IPS DF 19.7 (cell line): ENCODE measurements around the gene RBM4B.

Source experiments
- DNase-seq: peaks from one replicate; pipeline ENCODE4 v3.0.0-alpha.2; 2013; ENCODE audit warnings: low read depth, low spot score

Gene RBM4B

DNA sequence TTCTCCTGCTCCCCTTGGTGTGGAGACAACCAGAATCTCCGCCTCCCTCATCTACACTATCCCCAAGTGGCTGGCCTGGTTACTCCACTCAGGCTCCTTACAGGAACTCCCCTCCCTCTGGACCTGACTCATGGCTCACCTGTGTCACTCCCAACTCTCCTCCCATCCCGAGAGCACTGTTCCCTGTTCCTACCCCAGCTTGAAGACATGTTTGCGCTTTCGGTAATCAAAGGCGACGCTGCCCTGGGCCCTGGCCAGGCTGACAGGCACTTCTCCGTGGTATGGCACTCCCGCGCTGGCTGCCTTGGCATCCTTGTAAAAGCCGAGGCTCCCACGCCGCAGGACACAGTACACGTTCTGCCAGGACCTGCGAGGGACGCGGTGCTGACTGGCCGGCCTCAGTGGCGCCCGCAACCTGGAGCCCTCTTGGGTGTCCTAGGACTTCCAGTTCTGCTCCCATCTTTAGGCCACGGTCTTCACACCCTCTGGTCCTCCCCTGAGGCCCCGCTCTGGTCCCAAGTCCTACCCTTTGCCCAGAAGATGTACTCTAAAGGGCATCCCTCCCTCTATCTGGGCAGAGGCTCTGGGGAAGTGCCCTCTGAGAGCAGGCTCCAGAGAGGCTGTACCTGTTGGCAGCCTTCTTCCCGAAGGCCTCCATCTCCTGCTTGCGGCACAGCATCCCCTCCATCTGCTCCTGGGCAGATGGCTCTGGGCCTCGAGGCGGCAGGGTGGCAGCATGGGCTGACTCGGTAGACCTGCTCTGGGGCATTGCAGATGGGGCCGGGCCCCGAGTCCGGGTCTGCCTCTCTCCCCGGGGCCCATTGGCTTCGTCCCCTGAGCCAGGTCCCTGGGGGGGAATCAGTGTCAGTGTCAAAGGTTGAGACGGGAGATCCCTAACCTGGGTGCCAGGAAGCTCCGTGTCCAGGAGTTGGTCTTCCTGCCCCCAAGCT, 9.4 kb upstream of the RBM4B start:
- no peak for DNase-seq

DNA sequence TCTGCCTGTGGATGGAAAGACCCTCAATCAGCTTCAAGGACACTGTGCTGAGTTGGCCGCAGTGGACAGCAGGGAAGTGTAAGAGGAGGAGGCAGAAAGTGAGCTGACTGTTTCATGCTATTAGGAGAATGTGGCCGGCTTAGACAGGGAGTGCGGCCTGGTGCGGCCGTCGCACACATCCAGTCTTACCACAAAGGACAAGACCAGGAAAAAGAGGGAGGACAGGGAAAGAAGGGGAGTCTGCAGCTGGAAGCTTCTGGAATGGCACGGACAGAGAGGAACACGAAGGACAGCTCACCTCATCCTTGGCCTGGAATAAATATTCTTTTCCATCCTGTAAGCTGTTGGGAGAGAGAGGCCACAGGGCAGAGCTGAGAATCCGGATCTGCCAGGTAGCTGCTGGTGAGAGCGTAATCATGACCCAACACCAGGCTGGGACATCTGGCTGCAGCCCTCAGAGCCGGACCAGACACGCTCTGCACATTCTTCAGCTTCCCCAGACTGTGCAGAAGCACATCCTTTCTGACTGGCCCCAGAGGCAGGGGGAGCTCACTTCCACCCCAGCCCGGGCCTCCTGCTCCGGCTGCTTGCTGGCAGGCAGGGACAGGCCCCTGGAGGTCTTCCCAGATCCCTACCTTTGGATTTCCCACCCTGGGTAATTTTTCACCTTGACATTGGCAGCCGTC, 8.6 kb upstream of the RBM4B start:
- no peak for DNase-seq

DNA sequence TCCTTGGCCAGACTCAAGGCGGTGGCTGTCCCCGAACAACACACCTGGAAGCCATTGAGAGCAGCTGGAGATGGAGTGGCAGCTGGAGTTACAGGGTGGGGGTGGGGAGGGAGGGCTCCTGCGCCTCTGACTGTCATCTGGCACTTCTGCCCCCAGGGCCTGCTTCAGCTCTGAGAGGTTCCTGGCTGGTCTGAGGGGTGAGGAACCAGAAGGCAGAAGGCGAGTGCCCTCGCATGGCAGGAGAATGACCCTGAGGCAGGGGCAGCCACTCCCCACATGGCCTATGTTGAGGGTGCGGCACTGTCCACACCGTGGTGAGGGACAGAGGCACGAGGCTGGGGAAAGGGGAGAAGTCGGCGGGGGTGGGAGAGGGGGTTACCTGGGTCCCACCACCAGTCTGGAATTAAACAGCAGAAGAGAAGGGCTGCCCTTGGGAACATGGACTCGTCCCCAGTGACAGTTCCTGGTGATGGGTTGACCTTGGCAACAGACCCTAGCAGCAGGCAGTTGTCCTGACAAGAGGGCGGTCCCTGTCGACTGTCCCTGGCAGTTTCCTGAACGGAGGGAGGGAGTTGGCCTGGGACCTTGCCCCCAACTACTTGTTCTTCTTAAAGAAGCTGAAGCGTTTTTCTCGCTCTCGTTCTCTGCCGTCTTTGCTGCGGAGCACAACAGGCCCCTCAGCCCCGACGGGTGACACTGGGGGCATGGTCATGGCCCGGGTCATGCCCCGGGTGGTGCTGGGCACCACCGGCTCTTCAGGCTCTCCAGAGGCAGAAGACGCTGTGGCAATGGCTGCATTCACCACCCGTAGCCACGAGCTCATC, 7.8 kb upstream of the RBM4B start:
- no peak for DNase-seq

DNA sequence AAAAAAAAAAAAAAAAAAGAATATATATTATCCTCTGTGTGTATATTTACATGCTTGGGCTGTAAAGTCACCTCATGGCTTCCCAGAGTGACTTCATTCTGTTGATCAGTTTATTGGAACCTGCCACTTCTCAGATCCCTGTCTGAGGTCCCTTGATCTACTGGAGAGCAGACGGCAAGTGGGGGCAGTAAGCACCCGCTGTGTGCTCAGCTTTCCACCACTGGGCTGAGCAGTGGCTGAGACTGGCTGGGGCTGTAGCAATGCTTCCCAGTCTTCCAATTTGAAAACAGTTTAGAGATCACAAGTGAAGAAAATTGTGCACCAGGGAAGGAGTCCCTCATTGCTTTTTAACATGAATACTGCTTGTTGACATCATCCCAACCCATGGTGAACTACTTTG, 6.9 kb upstream of the RBM4B start:
- no peak for DNase-seq

DNA sequence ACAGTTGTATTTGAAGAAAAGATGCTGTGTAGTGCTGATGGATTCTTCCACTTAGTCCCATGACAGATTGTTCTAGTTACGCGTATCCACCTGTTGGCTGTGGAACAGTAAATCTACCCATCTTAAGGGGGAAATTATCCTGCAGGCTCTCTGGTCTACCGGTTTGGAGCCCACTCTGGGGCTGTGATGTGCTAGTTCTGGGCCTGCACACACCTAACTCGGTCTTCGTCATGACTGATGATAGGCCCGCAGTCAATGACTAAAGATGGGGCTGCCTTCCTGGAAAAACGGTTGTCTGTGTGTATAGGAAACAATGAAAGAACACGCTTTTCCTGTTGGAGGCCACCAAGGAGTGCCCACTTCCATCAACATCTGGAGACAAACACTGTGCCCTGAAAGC, 6.2 kb upstream of the RBM4B start:
- no peak for DNase-seq

DNA sequence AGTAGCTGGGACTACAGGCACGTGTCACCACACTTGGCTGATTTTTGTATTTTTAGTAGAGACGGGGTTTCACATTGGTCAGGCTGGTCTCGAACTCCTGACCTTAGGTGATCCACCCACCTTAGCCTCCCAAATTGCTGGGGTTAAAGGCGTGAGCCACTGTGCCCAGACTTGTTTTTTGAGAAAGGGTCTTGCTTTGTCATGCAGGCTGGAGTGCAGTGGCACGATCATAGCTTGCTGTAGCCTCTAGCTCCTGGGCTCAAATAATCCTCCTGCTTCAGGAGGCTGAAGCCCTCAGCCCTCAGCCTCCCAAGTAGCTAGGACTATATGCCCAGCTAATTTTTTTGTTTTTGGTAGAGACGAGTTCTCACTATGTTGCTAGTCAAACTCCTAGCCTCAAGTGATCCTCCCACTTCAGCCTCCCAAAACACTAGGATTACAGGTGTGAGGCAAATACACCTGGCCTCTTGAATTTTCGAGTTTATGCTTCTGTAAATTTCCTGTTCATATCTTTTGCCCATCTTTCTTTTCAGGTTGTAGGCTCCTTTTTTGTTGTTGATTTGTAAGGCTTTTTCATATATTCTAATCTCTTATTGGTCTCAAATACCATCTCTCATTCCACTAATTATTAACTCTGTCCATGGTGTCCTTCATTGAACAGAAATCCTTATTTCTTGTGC, 3.4 kb upstream of the RBM4B start:
- no peak for DNase-seq

DNA sequence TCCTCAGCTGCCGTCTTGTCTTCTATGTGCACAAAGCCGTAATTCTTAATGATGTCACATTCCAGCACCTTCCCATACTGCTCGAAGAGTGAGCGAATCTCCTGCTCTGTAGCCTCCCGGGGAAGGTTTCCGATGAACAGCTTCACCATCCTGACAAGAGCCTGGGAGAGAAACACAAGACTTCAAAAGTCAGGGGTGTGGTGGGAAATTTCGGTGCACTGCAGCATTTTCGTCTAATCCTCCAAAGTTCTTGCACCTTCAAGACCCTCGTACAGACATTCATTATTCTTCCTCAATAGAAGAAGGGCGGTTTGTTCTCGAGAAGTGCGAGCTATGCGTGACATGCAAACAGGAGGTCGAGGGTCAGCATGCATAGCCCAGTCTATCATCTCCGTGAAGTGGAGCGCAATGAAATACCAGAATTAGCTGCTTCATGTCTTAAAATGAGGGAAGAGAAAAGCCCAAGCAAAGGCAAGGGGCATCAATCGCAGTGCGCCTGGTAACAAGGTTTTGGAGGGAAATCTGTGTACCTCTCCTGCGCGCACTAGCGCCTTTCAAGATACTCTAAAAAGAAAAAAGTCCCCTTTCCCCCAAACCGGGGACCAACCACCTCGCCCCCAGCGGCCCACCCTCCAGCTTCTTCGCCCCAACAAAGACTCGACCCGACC, 622 bp downstream of the RBM4B start:
- no peak for DNase-seq

DNA sequence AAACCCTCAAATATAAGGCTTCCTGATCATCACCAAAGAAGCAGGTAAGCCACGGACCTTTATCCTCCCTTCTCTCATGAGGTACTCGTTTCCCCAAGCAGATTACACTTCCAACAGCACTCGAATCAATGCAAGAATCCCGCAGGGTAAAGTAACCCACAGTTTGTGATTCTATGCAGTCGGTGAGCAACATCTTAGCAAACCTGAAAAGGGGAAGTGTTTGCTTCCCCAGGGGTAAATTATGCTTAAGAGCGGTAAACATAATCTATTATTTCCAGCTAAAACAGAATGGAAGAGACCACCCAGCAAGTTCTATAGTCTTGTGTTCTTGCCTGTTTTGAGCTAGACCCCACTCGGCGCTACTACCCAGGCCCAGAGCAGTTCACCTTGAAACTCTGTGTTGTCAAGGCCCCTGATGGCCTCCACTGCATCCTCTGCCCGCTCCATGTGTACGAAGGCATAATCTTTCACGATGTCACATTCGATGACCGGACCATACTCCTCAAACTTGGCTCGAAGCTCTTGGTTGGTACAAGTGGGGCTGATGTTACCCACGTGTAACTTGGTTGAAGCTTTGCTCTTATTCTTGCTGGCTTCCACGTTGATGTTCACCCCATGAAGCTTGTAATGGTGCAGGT, 1.3 kb downstream of the RBM4B start:
- no peak for DNase-seq

DNA sequence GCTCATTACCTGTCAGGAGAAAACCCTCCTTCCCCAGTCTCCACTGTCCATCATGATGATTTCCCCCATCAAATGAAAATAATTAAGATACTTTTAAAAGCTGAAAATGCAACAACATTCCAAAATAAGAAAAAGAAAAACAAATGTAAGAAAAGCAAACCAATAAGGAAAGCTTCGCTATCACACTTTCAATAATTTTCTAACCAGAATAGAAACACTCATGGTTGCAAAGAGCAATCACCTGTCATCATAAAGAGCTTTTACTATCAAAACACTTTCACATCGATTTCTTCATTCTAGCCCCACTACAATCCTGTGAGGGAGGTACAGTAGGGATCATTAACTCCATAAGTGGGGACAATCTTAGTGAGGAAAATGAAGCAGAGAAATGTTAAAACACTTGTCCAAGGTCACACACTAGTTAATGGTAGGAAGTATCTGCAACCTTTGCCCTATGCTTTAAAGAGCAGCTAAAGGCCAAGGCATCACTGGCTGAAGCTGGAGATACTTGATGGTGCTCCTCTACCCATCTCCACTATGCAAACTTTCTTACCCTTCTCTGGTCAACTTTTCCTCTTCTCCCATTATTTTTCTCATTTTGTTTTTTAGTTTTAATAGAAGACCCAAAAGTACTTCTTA, 2.6 kb downstream of the RBM4B start:
- no peak for DNase-seq

DNA sequence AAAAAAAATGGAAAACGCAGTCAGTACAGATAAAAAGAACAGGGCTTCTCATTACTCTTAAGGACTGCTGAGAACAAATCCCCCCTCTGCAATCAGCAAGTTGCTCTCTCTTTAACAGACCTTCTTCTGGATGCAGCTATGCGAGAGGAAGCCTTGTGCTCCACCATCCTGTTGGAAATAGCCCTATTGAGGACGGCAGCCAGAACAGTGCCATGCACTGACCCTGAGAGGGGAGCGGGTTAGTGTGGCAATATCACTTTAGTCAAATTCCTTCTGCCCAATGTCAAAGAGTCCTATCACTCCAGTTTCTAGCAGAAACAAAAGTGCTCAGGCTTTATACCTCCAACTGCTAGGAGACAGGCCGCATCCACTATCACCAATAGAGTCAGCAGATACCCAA, 6.9 kb downstream of the RBM4B start:
- DNase-seq: no peak

DNA sequence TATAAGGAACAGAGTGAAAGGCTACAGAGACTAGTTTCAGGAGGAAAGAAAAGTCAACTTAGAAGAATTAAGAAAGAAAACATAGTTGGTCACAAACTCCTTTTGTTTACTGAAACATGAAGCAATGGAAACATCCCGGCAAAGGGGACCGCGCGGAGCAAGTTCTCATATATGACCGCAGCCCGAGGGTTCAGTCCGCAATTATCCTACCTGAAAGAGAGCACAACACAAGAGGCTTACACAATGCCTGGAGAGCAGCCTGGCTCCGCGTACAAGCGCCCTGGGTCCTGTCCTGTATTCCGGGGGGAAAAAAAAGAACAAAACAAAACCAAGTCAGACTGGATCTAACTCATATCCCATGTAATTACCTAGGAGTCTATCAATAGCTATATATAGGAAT, 12.3 kb downstream of the RBM4B start:
- DNase-seq: no peak

DNA sequence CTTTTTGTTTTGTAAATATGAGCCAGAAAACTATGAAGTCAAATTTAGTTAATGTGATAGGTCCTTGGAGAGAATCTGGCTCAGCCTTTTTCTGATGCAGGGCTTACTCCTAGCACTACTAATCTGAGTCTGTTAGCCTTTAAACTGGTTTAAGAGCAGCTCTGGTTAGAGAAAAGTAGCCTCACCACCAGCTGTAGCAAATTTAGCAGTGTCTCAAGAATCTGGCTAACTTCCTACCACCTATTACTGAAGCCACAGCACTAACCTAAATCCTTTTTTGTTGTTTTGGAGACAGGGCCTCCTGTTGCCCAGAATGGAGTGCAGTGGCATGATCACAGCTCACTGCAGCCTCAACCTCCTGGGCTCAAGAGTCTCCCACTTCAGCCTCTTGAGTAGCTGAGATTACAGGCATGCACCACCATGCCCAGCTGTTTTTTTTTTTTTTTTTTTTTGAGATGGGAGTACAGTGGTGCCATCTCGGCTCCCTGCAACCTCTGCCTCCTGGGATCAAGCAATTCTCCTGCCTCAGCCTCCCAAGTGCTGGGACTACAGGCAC, 13.9 kb downstream of the RBM4B start:
- DNase-seq: no peak

DNA sequence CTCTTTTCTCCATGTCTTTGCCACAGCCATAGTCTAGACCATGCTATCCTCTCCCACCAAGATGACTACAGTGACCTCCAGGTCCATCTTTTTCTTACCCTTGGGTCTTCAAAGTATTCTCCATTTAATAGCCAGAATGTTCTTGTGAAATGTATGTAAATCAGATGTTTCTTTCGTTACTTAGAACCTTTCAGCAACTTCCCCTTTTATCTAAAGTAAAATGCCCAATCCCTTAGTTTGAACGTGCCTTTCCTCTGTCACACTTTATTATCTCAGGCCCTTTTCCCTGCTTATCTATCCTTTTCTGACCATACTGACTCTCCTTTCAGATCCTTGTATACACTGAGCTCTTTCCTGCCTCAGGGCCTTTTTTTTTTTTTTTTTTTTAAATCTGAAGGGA, 17.9 kb downstream of the RBM4B start:
- no peak for DNase-seq

DNA sequence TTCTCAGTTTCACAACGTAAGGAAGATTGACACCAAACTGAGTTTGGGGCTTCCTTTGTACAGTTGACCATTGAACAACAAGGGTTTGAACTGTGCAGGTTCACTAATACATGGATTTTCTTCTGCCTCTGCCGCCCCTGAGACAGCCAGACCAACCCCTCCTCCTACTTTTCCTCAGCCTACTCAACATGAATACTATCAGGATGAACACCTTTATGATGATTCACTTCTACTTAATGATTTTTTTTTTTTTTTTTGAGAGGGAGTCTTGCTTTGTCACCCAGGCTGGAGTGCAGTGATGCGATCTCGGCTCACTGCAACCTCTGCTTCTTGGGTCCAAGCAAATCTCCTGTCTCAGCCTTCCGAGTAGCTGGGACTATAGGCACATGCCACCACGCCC, 24.6 kb downstream of the RBM4B start:
- DNase-seq: no peak

DNA sequence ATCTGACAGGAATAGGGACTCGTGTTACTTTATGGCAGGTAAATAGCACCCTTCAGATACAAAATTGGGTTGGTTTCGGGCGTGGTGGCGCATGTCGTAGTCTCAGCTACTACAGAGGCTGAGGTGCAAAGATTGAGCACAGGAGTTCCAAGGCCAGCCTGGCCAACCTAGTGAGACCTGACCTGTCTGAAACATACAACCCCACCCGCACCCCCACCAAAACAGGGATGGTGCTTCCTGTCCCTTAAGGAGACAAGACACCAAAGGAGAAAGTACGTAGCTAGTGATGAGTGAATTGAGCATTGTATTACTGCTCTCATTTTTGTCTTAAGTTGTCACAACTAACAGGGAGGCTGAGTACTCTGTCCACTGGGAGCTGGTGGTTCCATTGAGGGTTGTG, 25.0 kb downstream of the RBM4B start:
- no peak for DNase-seq

DNA sequence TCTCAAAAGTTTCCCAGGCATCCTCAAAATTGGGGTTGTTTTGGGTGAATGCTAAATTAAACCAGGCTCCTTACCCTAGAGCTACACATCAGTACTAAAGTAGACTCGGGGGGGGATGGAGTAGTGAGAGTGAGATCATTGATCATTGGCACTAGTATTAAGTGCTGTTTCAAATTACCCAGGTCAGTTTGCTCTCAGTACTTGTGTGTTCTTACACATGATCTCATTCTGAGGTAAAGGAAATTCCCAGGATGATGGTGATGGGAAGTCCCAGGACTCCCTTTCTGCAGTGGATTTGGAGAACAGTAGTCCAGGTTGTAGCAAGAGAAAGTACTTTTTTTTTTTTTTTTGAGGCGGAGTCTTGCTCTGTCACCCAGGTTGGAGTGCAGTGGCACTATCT, 26.7 kb downstream of the RBM4B start:
- no peak for DNase-seq

DNA sequence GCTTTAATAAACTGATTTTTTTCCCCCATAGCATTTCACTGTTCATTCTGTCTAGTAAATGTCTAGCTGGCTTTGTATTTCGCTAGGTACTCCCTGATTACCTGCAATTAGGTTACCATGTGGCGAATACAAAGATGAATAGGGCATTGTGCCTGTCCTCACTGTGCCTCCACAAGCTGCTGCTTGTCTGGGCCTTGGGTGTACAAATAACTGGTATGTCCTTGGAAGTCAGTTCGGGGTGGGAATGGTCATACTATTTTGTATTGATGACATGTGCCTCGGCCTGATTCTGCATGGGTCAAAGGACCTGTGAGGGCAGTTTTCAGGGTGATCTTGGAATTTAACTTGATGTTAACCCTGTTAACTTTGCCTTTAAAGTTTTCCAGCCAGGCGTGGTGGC, 27.8 kb downstream of the RBM4B start:
- no peak for DNase-seq

DNA sequence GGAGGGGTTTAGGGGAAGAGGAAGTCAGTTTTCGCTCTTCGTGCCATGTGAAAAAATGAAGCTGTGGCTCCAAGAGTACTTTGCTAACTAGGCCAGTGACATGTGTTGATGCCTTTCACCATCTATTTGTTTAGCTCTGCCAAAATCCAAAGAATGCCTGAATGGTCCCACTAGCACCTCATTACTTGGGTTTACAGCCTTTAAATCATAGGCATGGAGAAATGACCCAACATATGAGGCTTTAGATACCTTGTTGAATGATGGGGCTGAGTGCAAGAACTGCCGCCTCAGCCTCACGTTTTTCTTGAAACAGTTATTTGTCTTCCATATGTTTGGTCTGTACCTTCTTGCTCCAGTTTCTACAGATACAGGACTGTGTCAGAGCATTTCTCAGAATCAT, 30.9 kb downstream of the RBM4B start:
- no peak for DNase-seq

DNA sequence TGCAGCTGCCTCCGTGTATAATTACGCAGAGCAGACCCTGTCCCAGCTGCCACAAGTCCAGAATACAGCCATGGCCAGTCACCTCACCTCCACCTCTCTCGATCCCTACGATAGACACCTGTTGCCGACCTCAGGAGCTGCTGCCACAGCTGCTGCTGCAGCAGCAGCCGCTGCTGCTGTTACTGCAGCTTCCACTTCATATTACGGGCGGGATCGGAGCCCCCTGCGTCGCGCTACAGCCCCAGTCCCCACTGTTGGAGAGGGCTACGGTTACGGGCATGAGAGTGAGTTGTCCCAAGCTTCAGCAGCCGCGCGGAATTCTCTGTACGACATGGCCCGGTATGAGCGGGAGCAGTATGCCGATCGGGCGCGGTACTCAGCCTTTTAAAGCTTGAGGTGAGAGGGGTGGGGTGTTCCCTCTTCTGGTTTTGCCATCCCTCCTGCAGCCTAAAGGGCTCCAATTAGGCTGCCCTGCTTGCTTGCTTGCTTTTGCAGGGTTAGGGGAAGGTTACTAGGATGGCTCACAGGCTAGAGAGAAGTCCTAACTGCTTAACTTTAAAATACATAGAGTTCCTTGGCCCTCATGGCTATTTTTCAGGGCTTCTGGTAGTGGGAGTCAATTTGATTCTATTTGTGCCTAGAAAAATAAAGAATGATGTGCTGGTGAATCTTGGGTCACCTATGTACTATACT, 33.8 kb downstream of the RBM4B start:
- no peak for DNase-seq
